ENCODE measurements around the gene ZNF22.

ZNF22 gene

DNA sequence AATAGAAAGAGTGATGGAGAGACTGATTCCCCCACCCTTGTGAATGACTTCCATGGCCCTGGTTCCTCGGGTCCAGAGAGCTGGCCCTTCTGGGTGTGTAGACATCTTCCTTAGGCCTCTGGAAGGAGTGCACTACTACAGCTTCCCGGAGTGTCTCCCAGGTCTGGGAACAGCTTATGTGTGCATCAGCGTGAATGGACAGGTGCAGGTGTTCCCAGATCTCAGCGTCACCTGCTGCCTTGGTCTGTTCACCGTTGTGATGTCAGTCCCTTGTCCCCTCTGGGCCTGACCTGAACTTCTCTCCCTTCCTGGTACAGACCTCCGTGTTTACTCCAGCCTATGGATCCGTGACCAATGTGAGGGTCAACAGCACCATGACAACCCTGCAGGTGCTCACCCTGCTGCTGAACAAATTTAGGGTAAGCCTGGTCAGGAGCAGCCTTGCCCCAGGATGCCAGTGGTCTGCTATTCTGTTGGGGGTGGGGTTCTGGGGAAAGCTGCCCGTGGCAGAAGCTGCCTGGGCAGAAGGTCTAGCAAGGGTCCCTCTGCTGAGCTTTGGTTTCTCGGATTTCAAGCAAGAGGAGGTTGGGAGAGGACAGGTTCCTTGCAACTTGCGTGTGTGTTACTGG lies 11.7 kb upstream of the ZNF22 start:
- in situ Hi-C loops (cut with HindIII; ENCODE audit: low sequenced_read_pairs) = no loop called here

DNA sequence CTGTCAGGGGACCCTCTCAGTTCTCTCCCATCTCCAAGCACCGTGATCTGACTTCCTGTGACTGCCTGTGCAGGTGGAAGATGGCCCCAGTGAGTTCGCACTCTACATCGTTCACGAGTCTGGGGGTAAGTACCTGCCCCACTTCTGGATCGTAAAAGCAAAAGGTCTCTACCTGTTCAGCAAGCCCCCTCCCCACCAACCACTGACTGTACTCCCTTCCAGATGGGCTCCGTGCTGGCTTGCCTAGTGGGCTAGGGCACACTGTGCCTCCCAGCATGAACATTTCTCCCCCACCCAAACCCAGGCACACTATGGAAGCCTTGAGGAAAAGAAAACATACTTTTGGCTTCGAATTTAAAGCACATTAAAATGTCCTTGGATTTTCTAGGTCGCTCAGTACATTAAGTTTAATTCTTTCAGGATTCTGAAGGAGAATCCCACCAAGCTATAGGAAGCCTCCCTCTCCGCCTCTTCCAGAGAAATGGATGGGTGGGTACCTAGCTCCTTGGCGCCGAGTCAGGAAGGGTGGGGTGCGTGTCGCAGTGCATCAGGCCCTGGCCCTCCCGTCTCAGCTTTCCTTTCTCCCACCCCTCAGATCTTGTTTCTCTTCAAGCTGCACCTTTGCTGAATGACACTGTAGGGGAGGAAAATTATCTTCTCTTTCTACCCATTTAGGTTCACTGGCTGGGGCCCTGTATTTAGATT lies 11.0 kb upstream of the ZNF22 start:
- in situ Hi-C loops (cut with HindIII; ENCODE audit: low sequenced_read_pairs) = no loop called here

DNA sequence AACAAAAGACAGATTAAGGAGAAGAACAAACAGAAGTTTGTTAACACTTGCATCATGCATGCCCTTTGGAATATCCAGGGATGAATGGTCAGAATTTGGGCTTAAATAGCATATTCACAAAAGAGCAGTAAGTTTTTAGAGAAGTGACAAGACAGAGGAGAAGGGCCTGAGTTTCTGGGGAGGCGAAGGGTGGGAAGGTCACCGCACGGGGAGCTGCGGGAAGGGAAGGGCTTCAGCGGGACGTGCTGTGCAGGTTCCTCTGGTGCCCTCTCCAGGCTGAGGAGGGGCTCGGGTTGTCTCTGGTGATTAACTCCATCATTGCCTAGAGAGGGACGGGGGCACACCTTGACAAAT lies 10.4 kb upstream of the ZNF22 start:
- in situ Hi-C loops (cut with HindIII; ENCODE audit: low sequenced_read_pairs) = no loop called here

DNA sequence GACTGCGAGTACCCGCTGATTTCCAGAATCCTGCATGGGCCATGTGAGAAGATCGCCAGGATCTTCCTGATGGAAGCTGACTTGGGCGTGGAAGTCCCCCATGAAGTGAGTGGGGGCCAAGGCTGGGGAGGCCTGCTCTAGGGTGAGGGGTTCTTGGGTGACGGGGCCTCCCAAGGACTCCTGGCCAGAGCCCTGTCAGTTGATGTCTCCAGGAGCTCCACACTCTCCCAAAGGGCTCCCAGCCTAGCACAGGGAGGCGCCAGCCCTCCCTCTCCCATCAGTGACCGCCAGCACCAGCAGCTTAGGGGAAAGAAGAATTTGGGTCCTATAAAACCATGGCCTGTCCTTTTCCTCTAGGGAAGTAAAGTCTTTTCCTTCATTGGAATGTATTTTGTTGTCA lies 9.8 kb upstream of the ZNF22 start:
- in situ Hi-C loops (cut with HindIII; ENCODE audit: low sequenced_read_pairs) = no loop called here

DNA sequence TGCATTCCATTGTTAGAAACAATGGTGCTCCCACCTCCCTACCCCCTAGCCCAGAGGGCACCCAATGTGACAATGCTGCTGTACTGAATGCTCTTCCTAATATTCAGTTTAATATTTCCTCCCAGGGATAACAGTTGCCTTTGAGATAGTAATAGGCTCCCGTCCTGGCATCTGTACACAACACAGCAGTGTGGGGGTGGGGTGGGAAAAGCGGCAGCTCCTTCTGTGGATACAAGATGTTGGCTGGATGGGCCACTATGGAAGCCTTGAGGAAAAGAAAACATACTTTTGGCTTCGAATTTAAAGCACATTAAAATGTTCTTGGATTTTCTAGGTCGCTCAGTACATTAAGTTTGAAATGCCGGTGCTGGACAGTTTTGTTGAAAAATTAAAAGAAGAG lies 9.2 kb upstream of the ZNF22 start:
- in situ Hi-C loops (cut with HindIII; ENCODE audit: low sequenced_read_pairs) = no loop called here

DNA sequence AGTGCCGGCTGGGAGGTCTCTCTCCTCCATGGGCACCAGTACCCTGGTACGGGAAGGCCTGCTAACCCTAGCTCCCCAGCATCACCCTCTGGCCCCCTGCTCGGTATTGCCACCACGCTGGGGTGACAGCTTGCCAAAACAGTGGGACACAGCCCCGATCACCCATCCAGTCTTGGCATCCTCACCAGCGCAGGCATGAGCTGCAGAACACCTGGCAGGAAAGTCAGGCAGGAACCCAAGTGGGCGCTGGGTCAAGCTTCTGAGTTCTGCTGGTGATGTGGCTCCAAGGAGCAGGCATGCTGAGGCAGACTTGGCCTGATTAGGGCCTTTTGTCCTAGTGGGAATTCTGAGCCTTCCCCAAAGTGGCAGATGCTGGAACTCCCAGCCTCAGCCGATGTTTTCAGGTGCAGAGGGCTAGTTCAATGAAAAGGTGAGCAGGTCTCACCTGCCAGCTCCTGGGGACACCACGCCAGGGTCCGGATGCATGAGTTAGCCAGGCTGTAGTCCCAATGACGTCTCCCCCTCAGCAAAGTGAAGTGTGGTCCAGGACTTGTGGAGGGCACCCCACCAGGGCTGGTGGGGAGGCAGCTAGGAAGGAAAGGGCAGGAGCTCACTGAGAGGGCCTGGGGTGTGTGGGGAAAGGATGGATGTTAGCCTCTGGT lies 8.5 kb upstream of the ZNF22 start:
- in situ Hi-C loops (cut with HindIII; ENCODE audit: low sequenced_read_pairs) = no loop called here

DNA sequence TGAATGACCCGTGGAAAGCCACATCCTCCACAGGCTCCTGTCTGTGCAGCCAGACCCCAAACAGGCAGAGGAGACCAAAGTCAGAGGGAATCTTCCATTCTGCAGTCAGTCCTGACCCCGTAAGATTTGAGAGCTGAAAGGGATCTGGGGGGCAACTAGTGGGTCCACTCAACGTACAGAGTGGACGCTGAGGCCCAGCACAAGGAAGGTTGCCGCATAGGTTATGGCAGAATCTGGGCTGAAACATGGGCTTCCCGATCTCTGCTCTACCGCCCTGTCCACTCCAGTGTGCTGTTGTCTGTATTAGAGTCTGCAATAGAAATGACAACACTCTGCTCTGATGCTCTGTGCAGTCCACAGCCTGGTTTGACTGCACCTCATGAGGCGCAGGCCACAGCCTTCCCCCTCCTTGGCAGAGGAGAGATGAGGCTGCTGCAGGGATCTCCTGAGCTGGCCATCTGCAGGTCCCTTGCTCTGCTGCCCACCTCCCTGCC lies 7.9 kb upstream of the ZNF22 start:
- in situ Hi-C loops (cut with HindIII; ENCODE audit: low sequenced_read_pairs) = no loop called here

DNA sequence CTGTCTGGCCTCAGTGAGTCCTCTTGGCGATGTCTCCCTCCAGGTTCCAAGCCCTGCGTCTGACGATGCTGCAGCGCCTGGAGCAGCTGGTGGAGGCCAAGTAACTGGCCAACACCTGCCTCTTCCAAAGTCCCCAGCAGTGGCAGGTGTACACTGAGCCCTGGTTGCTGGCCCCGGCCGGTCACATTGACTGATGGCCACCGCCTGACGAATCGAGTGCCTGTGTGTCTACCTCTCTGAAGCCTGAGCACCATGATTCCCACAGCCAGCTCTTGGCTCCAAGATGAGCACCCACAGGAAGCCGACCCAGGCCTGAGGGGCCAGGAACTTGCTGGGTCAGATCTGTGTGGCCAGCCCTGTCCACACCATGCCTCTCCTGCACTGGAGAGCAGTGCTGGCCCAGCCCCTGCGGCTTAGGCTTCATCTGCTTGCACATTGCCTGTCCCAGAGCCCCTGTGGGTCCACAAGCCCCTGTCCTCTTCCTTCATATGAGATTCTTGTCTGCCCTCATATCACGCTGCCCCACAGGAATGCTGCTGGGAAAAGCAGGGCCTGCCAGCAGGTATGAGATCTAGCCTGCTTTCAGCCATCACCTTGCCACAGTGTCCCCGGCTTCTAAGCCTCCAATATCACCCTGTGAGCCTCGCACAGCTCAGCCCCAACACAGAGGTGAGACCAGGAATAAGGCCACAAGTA lies 7.3 kb upstream of the ZNF22 start:
- in situ Hi-C loops (cut with HindIII; ENCODE audit: low sequenced_read_pairs) = no loop called here

DNA sequence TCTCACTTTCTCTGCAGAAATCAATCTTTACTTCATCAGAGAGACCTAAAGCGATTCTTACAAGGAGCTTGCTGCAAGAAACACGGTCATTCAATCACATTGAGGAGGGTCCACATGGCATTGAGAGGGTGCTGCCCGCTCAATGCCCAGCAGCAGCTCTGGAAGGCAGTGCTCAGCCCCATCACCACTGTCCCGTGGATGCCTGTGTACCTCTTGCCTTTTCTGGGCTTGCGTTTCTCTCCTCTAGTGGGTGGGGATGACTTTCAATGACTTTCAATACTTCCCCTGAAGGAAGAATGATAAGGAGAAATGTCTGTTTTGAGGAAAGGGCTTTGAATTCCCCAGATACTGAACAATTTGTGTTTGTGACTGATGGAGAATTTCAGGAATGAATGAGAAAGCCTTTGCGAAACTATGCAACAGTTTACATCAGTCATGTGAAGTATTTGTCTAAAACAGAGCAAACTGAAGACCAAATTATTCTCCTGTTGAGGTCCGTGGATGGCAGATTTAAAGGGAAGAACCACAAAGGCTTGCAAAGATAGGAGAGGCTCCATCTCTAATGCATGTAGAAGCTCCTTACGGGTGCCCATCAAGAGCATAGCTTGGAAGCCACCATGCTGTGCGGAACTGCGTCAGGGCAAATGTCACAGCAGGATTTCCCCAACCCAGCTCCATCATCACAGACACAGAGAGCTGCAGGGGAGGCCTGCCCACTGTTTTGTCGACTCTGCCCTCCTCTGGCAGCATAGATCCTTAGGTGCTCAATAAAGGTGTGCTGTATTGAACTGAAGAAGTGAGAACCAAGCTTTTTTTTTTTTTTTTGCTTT lies 6.6 kb upstream of the ZNF22 start:
- in situ Hi-C loops (cut with HindIII; ENCODE audit: low sequenced_read_pairs) = no loop called here

DNA sequence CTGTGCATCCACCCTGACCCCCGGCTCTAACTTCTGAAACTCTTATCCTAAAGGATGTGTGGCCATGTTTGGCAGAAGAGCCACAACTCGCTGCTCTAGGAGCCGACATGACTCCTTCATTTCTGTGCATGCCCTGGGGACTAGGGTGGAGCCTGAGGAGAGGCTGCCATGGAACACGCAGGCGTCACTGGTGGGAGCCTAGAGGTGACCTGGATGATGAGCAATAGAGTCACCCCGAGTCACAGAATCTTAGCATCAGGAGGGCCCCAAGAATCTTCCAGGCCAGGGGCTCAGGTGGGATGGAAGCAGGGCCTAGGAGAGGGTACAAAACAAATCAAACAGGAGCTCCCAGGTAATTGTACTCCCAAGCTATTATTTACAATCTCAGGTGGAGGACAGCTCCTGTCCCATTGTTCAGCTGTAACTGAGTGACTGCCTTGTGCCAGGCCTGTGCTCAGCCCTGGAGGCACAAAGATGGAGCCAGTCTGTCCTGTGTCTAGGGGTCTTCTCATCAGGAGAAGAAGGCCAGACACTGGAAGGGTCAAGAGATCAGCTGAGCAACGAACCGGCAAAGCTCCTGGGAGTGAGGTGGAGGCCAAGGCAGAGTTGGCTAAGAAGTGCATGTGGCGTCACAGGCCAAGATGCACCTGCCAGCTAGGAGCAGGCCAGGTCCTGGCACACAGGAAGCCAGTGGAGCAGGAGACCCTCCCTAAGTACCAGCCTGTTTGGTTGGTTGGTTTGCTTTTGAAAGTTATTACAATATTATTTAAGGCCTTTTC lies 5.8 kb upstream of the ZNF22 start:
- in situ Hi-C loops (cut with HindIII; ENCODE audit: low sequenced_read_pairs) = loop anchor here (5.0 kb wide), 1 partner anchor 33 kb away; no protein-coding TSS in a partner anchor

DNA sequence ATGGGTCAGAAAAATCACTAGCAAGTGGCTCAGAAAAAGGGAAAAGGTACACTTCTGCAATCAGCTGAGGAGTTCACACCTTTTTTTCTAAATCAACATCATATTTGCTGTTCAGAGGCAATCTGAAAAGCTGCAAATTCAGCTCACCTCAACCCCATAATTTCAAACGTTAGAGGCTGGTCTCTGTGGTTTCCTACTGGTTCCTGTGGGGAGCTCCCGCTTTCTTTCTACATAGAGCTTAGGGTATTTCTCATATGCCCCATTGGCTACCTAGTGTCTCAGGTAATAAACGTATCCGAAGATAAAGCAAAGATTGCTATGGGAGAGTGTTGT lies 5.2 kb upstream of the ZNF22 start:
- in situ Hi-C loops (cut with HindIII; ENCODE audit: low sequenced_read_pairs) = loop anchor here (5.0 kb wide), 1 partner anchor 33 kb away; no protein-coding TSS in a partner anchor

DNA sequence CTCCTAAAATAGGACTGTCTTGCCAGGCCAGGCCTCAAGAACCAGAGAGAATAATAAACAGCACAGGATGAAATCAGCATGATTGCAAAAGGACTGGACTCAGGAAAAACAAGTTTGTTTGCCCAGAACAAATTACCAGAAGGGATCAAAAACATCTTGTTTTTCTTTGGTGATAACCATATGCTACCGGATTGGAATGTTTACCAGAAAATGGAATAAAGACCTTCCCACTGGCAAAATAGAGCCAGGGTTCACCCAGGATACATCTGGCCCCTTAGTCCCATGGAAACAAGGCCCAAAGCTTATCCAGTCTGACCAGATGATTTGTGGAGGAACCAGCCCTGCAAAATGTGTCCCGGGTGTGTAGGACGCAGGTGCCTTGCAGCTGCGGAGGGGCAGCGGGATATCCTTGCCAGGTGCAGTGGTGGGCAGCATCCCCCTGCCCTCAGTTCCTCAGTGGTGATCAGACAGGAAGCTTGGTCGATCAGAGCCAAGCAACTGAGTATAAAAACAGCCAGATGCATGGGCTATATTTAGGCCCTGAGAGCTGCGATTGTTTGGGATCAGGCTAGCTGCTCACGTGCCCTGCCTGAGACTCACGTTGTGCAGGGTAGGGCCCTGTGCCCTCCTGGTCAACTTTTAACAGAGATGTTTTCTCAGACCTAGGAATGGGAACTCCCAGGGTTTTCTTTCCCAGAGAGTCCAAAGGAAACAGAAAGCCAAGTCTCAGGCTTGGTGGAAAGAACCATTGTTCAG lies 4.6 kb upstream of the ZNF22 start:
- in situ Hi-C loops (cut with HindIII; ENCODE audit: low sequenced_read_pairs) = loop anchor here (5.0 kb wide), 1 partner anchor 34 kb away; no protein-coding TSS in a partner anchor

DNA sequence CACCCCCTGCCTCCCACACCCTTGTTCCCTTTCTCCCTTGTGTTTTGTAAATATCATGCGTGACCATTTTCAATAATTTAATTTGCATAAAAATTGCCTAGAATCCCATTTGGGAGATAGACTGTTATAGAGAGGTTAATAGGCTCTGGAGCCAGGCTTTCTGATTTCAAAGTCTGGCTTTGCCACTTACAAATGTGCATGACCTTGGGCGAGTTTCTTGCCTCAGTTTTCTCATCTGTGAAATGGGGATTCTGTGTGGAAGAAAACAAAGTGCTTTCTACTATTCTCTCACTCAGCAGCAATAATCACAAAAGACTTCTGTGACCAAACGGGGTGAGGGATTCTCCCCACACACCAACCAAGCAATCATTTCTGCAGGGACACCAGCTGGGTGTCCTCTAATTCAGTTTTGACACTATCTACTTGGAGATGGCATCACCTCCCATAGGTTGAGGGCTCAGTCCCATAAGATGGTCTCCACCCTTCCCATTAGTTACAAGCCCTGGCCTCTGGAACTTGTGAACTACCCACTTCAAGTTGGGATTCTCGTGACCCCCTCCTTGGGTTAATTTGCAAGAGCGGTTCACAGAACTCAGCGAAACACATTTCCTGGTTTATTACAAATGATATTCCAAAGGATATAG lies 3.5 kb upstream of the ZNF22 start:
- in situ Hi-C loops (cut with HindIII; ENCODE audit: low sequenced_read_pairs) = loop anchor here (5.0 kb wide), 1 partner anchor 35 kb away; no protein-coding TSS in a partner anchor

DNA sequence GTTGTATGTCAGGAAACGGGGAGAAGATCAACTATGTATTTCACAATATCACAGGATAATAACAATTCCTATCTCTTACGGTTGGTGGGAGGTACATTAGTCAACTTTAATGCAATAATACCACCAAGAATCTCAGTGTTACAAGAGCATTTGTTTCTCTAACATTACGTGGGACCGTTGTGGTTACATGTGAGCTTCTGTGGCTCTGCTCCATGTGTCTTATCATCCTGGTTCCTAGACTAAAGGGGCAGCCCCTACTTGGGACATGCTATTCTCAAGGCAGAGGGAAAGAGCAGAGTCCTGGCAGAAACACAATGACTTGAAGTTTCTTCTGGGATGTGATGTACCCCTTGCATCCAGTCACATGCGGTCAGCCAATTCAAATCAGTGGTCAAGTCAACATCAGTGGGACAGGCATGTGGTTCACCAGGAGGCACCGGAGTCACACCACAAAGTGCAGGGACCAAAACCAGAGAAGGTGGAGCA lies 2.5 kb upstream of the ZNF22 start:
- in situ Hi-C loops (cut with HindIII; ENCODE audit: low sequenced_read_pairs) = loop anchor here (5.0 kb wide), 1 partner anchor 36 kb away; no protein-coding TSS in a partner anchor

DNA sequence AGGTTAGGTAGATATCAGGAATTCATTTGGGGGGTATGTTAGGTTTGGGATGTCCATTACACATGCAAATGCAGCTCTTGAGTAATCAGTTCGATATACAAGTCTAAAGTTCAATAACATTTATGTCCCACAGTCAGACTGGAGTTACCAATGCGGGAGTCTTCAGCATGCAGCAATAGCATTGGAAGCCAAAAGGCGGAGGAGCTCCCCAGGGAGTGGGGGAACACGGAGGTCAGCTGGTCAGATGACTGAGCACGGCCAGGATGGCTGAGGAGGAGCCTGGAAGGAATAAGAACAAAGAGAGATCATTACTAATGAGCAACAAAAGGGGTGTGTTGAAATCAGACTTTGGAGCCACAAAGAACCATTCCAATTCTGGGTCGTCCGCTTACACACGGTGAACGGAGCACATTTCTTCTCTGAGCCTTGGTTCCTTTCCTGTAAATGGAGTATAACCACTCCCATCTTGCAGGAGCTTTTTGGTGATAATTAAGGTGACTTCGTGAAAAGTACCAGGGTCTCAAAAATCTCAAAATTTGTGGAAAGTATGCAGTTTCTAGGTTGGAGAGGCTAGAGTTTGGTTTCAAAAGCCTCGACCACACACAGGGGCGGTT lies 478 bp upstream of the ZNF22 start:
- in situ Hi-C loops (cut with HindIII; ENCODE audit: low sequenced_read_pairs) = no loop called here

DNA sequence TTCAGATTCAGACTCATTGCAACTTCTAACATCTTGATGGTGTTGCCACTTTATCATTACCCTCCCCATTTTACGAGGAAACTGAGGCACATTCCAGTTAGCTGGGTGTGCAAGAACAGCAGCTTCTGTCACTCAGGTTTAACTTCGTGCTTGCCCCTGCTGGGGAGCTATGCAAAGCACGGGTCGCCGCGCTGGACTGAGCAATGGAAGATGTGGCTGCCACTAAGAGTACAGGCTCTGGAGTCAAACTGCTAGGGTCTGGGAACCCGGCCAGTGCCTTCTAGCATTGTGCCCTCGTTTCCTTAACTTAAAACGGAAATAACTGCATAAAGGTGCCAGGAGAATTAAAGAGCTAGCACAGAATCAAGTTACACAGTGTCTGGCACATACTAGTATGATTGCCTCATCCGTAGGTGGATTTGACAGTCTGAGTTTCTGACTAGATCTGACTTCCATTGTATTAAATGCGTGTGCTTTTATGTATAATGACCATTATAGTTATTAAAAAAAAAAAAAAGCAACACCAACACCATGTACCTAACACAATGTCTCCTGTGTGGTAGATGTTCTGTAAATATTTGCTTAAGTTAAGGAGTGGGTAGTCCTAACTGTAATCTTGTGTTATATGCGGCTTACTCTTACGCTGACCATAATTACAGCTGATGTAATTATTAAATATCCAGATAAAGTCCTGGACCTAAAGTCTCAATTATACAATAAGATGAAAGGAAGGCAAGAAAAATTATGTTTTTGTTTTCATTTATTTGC lies 842 bp downstream of the ZNF22 start:
- in situ Hi-C loops (cut with HindIII; ENCODE audit: low sequenced_read_pairs) = no loop called here

DNA sequence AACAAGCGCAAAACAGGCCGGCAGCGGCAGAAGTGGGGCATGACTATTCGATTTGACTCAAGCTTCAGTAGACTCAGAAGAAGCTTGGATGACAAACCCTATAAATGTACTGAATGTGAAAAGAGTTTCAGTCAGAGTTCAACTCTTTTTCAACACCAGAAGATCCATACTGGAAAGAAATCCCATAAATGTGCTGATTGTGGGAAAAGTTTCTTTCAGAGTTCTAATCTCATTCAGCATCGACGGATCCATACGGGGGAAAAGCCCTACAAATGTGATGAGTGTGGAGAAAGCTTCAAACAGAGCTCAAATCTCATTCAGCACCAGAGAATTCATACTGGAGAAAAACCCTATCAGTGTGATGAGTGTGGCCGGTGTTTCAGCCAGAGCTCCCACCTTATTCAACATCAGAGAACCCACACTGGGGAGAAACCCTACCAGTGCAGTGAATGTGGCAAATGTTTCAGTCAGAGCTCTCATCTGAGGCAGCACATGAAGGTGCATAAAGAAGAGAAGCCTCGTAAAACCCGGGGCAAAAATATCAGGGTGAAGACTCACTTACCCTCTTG lies 2.8 kb downstream of the ZNF22 start:
- in situ Hi-C loops (cut with HindIII; ENCODE audit: low sequenced_read_pairs) = no loop called here

Data from endothelial cell of hepatic sinusoid (primary cell).